ENCODE data around the gene HES4.
A peak's percentile ranks its signal among the peaks of the same experiment; 100 is the strongest.
"Not testable (repeated sequence)": the region's sequence is repeated elsewhere in the genome, so short reads cannot be mapped to it uniquely, and the experiment has no call there.

HES4 gene

DNA sequence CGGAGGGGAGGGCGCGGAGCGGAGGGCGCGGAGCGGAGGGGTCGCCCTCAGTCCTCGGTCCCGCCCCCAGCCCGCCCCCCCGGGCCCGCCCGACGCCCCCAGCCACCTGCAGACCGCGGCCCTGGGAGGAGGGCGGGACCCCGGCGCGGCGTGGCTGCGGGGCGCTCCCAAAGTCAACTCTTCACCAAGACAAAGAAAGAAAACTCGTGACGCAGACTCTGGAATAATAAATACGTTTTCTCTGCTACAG, 1.2 kb downstream of the HES4 start:
- DNase-seq (ENCODE audit: low read depth): no peak

DNA sequence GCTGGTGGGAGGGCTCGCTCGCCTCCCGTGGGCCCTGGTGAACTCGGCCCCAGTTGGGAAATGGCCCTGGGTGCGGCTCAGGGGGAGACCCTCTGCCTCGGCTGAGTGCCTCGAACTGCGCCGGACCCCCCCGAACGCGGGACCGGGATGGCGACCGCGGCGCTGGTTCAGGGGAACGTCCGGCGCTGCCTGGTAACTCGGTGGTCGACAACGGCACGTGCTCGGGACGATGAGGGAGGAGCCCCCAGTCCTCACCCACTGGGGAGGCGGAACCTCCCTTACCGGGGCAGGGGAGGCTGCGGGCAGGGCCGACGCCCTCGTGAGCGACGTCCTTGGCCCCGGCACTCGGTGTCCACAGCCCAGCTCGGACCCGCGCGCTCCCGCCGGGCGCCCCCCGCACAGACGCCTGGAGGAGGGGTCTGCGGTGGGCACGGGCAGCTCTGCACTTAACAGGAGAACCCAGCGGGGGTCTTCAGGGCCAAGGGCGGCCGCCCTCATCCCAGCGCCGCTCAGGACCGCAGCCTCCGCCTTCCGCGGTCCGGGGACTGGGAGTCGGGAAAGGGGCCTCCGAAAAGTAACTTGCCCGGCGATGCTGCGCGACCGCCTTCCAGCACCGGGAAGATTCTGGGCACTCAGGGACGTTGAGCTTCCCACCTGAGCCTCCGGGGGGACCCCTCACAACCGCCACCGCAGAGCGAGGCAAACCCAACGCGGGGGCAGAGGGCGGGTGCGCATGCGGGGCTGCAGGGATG, 1.7 kb downstream of the HES4 start:
- DNase-seq (ENCODE audit: low read depth): no peak

GRCh38 chr1:997713-997992, 2.2 kb downstream of the HES4 start:
- no peak for DNase-seq (ENCODE audit: low read depth)

- no peak for DNase-seq (ENCODE audit: low read depth)
These were observed 2.8 kb downstream of the HES4 start for GRCh38 chr1:996851-997712.

DNA sequence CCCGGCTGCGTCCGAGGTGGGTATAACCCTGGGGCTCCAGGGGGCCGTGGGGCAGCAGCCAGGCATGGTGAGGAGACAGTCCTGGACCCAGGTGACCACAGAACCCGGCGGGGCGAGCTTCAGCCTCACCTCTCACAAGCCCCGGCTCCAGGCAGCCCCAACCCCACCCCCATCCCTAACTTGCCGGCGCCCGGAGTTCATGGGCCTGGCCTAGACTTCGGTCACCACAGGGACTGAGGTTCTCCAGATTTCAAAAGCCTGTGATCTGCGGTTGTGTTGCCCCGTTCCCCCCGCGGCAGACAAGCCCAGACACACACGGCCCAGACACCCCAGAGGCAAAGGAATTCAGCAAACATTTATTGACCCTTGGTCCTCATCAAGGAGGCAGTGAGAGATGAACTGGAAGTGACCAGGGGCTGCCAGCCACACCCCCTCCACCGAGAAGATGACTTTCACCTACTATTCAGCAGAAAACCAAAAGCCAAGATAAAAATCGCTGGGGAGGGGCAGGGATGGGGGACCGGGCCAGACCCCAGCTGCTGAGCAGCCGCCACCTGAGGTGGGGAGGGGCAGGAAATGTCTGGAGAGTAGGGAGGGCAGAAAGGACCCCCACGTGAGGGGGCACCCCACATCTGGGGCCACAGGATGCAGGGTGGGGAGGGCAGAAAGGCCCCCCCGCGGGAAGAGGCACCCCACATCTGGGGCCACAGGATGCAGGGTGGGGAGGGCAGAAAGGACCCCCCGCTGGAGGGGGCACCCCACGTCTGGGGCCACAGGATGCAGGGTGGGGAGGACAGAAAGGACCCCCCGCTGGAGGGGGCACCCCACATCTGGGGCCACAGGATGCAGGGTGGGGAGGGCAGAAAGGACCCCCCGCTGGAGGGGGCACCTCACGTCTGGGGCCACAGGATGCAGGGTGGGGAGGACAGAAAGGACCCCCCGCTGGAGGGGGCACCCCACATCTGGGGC, 3.9 kb downstream of the HES4 start:
- DNase-seq (ENCODE audit: low read depth): no peak

DNA sequence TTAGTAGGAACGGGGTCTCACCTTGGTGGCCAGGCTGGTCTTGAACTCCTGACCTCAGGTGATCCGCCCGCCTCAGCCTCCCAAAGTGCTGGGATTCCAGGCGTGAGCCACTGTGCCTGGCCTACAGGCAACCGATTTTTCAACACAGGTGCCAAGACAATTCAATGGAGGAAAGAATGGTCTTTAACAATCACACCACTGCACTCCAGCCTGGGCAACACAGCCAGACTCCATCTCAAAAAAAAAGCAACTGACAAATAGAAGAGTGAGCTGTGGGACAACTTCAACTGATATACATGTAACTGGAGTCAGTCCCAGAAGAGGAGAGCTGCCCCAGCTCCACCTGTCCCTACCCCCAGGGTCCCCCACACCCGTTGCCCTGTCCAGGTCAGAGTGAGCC, 5.4 kb downstream of the HES4 start:
- DNase-seq (ENCODE audit: low read depth): not testable (repeated sequence)

DNA sequence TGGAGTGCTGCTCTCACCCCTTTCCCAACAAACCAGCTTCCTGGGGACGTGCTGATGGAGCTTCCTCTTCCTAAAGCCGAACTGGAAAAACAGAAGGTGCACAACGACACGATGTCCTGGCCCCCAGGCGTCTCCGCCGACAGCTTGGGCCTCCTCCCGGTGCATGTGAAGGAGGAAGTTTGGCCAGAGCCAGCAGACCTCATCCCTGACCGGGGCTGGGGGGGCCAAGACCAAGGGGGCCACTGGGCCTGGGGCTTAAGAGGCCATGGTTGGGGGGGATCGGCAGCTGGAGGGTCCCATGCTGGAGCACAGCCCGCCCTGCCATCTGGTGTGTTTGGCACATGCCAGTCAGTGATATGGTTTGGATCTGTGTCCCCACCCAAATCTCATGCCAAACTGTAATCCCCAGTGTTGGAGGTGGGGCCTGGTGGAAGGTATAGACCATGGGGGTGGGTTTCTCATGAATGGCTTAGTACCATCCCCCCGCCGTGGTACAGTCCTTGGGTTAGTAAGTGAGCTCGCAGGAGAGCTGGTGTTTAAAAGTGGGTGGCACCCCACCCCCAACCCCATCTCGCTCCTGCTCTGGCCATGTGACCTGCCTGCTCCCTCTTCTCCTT, 6.4 kb downstream of the HES4 start:
- DNase-seq (ENCODE audit: low read depth): no peak

DNA sequence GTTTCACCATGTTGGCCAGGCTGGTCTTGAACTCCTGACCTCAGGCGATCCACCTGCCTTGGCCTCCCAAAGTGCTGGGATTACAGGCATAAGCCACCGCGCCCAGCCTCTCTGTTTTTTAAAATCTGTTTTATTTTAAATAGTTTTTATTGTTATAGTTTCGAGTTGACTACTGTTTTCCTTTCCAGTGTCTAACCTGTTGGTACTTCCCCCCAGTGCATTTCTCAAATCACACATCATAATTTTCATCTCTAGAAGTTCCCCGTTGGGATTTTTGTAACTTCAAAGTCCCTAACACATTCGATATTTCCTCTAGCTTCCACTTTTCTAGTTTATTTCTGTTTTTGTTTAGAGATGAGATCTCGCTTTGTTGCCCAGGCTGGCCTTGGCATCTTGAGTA, 7.5 kb downstream of the HES4 start:
- DNase-seq (ENCODE audit: low read depth): no peak

DNA sequence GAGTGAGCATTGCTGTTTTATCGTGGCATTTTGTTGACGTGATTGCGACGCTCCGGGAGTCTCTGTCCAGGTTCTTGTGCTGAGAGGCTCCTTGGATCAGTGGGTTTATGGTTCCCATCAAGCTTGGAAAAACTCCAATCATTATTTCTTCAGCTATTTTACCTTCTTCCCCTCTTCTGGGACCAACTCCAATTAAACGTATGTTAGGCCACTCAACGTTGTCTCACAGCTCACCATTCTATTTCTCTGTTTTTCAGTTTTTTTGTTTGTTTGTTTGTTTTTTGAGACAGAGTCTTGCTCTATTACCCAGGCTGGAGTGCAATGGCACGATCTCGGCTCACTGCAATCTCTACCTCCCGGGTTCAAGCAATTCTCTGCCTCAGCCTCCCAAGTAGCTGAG, 8.0 kb downstream of the HES4 start:
- DNase-seq (ENCODE audit: low read depth): no peak

- not testable (repeated sequence) for DNase-seq (ENCODE audit: low read depth)
These were observed 8.6 kb downstream of the HES4 start for GRCh38 chr1:991275-991674.

DNA sequence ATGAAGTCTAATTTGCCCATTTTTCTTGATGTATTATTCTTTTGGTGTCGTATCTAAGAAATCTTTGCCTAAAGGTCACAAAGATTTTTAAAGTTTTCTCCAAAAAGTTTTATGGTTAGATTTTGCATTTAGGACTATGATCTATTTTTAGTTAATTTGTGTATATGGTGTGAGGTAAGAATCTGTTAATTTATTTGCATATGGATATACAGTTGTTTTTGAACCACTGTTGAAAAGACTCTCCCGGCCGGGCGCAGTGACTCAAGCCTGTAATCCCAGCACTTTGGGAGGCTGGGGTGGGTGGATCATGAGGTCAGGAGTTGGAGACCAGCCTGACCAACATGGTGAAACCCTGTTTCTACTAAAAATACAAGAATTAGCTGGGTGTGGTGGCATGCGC, 11.8 kb downstream of the HES4 start:
- not testable (repeated sequence) for DNase-seq (ENCODE audit: low read depth)

DNA sequence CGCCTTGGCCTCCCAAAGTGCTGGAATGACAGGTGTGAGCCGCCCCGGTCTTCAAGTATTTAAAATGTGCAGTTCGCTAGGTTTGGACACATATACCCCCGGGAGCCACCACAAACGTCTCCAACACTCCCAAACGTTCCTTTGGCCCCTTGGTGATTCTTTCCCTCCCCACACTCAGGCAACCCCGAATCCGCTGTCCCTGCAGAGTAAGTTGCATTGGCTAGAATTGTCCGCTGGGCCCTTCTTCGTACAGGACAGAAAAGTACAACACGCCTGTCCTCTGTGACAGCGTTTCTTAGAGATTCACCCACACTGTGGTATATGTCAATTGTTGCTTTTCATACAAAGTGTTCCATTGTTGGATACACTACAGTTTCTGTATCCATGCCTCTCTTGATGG, 14.8 kb downstream of the HES4 start:
- no peak for DNase-seq (ENCODE audit: low read depth)

DNA sequence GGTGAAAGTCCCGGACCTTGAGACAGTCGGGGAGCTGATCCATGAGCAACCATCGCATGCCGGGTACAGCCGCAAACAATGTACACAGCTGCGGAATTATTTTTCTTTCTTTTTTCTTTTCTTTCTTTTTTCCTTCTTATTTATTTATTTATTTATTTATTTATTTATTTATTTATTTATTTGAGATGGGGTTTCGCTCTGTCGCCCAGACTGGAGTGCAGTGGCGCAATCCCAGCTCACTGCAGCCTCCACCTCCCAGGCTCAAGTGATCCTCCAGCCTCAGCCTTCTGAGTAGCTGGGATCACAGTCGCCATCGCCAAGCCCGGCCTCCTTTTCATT, 15.5 kb downstream of the HES4 start:
- no peak for DNase-seq (ENCODE audit: low read depth)

DNA sequence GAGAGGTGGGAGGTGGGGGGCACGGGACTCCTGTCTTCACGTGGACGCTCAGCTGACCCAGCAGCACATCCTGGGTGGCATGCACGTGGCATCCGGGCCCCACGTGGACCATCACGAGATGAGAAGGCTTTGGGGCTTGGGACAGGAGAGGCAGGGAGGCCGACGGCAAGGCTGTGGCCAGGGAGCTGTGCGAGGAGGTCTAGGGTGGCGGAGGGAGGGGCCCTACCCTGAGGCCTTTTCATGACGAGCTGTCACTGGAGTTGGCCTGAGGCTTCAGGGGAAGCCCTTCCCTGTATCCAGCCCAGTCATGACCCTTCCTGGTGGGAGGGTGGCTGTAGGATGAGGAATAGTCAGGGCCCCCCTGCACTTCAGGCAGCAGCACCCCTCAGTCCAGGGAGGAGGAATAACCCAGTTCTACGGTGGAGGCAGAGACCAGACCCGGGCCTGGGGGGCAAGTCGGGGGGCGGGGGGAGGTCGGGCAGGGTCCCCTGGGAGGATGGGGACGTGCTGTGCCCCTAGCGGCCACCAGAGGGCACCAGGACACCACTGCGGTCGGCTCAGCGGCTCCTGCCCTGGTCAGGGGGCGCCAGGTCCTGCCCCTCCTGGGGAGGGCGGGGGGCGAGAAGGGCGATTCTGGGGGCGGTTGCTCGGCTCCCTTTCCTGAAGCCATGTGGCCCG, 16.0 kb downstream of the HES4 start:
- peak; percentile 54 for DNase-seq (ENCODE audit: low read depth)

DNA sequence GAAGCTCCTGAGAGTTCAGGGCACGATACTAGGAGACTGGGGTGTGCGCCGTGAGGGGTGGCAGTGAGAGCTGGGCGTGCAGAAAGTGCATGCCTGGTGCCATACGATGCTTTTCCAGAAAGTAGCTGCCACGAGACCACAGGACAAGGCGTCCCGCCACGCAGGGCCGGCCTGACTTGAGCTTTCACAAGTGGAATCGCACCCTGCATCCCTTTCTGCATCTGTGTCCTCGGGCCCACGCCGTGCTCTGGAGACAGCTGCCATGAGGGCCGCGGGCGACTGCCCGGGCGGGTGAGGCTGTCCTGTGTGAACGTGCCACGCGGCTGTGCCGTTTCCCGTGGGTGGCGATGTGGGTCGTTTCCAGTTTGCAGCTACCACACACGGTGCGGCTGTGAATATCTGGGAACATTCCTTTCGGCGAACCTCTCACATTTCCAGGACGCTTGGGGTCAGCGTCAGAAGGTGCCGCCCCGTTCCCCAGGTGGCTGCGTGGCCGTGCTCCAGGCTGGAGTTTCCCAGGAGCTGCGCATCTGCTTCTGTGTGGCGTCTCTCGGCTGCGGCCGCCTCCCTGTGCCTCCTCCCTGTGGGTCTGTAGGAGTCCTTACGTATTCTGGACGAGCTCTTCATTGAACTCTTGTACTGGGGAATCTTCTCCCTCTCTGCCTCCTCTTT, 17.0 kb downstream of the HES4 start:
- no peak for DNase-seq (ENCODE audit: low read depth)

DNA sequence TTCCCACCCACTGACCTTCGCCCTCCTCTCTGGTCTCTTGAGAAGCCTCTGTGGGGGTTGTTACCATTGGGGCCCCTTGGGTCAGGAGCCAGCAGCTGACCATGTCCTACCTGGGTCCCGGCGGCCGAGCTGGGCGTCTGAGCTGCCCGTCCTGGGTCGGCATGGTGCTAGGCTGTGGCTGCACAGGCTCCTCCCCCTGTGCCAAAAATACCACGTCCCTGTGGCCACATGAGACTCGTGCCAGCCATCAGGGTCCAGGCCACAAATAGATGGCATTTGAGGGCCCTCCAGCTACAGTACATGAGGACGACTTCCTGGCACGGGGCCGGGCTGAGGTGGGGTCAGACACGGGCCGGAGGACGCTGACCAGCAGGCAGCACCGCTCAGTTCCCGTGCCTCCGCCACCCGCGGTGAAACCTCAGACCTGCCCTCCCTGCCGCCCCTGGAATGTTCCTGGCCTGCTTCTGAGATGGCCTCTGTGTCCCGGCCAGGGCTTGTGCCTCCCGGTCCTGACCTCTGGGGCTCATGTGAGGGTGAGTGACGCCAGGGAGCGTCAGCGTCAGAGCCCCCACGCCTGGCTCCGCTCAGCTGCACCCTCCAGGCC, 17.8 kb downstream of the HES4 start, which contains the start of gene PERM1:
Gene PERM1, minus strand, starts transcription at position 139 of the 604 bp plus-strand sequence. CDS start 1,064 bp downstream, outside the sequence.
- DNase-seq (ENCODE audit: low read depth): no peak

GRCh38 chr1:981491-981954, 18.4 kb downstream of the HES4 start:
- no peak for DNase-seq (ENCODE audit: low read depth)

DNA sequence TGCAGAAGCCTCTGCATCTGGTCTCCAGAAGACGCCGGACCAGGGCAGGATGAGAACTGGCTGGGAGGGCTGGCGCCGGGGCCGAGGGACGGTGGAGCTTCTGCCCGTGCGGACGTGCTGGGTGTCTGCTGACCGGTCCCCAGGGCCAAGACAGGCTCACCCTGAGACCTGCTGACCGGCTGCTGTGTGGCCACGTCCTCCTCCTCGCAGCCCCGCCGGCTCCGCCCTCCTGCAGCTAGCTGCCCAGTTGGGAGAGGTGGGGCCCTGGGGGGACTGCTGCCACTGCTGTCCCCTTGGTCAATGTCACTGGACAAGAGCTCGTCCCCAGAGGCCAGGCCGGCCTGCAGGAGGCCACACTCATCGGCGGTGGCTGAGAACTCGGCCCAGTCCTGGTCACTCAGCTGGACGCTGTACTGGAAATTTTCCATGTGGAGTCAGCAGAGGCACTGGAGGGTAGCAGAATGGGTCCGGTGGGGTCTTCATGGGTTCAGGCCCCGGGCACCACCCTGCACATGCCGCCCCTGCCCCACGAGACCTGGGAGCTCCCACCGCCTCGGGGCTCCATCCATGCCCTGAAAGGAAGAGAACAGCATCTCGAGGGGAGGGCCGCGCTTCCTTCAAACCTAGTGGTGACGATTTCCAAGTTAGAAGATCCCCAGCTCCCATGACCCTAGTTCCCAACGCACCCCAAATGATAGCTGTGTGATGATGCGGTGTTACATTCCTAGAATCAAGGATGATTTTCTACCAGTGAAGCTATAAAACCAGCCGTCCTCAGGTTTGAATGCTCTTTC, 19.1 kb downstream of the HES4 start:
- DNase-seq (ENCODE audit: low read depth): no peak

GRCh38 chr1:980137-980571, 19.7 kb downstream of the HES4 start:
- no peak for DNase-seq (ENCODE audit: low read depth)

DNA sequence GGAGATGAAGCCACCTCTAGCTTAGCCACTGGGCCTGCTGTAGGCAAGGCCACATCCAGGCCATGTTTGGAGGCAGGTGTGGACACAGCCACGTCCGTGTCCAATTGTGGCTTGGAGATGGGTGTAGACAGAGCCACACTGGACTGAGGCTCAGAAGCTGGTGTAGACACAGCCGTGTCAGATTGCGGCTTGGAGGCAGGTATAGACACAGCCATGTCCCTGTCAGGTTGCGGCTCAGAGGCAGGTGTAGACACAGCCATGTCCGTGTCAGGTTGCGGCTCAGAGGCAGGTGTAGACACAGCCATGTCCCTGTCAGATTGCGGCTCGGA, 20.2 kb downstream of the HES4 start:
- no peak for DNase-seq (ENCODE audit: low read depth)

Measured in activated T-helper 9 cell treated with anti-CD3 and anti-CD28 coated beads, Interleukin-2, amount 50 U/mL, for 16 hours (primary cell).